ENCODE results near the gene NPFFR2. TPM values are rescaled to one million over a fixed set of nuclear protein-coding genes. Genes with fewer than 3 reads are reported as not detected.

The NPFFR2 gene
- total and polyA plus RNA-seq, 2 experiments from 2014 or later = 0.28 to 2.9 TPM

- TF ChIP-seq REST (IDR thresholded peaks at IDR 0.05; ENCODE audit: unreplicated experiment) (no peak), ZNF462 (CRISPR knock-in tag; IDR thresholded peaks at IDR 0.05) (no peak), POLR2AphosphoS5 (IDR thresholded peaks at IDR 0.05; ENCODE audit: low read depth) (no peak), ZNF114 (CRISPR knock-in tag; IDR thresholded peaks at IDR 0.05) (no peak), EZH2 (IDR thresholded peaks at IDR 0.05; ENCODE audit: low read depth, unreplicated experiment) (no peak), NANOG (IDR thresholded peaks at IDR 0.05; ENCODE audit: borderline replicate concordance) (no peak), STAT1 (IDR thresholded peaks at IDR 0.05; ENCODE audit: unreplicated experiment) (no peak)
These were observed 44.8 kb downstream of the NPFFR2 start (continued) for GRCh38 chr4:72076562-72076961.

Data from GM23338 (cell line).